AG10803 (cell line): ENCODE results near the gene ZNF398.

Experiments
- DNase-seq: peaks from one replicate; pipeline ENCODE4 v3.0.0; 2010; ENCODE audit warnings: low read depth
- H3K4me3 ChIP-seq: 2 replicates; pipeline ENCODE4 v1.5.1; 2011; ENCODE audit warnings: mild to moderate bottlenecking, low read length, control low read depth
- TF ChIP-seq, protein P1 (sequence below): conservative IDR thresholded peaks from 2 replicates; pipeline ENCODE4 v1.5.1; 2011; ENCODE audit warnings: mild to moderate bottlenecking, low read length, control low read depth, inconsistent platforms

The ZNF398 gene

DNA sequence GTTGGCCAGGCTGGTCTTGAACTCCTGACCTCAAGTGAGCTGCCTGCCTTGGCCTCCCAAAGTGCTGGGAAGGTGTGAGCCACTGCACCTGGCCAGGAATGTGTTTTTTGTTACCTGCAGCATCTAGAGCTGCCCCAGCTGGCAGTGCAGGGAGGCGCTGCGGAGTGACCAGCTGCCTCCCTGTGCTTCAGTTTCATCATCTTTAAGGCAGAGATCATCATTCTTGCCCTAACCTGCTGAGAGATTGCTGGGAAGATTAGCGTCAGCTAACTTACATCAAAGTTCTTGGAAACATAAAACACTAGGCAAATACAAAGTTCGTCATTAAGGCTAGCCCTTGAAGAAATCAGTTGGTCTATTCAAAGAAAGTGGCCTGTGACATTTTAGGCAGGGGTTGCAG is 50.4 kb downstream of the ZNF398 start:
- no peak for DNase-seq
- no peak overlapping the region for H3K4me3 ChIP-seq
- TF ChIP-seq, protein P1, sequence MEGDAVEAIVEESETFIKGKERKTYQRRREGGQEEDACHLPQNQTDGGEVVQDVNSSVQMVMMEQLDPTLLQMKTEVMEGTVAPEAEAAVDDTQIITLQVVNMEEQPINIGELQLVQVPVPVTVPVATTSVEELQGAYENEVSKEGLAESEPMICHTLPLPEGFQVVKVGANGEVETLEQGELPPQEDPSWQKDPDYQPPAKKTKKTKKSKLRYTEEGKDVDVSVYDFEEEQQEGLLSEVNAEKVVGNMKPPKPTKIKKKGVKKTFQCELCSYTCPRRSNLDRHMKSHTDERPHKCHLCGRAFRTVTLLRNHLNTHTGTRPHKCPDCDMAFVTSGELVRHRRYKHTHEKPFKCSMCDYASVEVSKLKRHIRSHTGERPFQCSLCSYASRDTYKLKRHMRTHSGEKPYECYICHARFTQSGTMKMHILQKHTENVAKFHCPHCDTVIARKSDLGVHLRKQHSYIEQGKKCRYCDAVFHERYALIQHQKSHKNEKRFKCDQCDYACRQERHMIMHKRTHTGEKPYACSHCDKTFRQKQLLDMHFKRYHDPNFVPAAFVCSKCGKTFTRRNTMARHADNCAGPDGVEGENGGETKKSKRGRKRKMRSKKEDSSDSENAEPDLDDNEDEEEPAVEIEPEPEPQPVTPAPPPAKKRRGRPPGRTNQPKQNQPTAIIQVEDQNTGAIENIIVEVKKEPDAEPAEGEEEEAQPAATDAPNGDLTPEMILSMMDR = no peak

DNA sequence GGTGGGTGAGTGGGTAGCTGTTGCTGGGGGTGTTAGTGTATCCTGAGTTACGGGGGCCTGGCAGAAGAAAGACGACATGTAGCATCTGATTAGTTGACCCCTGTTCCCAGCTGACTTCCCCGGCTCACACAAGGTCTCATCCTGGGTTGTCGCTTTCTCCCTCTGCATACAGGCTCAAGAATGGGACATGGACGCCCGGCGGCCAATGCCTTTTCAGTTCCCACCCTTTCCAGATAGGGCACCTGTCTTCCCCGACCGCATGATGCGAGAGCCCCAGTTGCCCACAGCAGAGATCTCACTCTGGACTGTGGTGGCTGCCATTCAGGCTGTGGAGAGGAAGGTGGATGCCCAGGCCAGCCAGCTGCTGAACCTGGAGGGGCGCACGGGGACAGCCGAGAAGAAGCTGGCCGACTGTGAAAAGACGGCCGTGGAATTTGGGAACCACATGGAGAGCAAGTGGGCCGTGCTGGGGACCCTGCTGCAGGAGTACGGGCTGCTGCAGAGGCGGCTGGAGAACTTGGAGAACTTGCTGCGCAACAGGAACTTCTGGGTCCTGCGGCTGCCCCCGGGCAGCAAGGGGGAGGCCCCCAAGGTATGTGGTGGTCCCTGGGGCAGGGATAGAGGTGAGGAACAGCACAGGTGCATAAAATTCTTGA is 51.0 kb downstream of the ZNF398 start:
- TF ChIP-seq, protein P1 = no peak
- H3K4me3 ChIP-seq = no peak overlapping the region
- no peak for DNase-seq

DNA sequence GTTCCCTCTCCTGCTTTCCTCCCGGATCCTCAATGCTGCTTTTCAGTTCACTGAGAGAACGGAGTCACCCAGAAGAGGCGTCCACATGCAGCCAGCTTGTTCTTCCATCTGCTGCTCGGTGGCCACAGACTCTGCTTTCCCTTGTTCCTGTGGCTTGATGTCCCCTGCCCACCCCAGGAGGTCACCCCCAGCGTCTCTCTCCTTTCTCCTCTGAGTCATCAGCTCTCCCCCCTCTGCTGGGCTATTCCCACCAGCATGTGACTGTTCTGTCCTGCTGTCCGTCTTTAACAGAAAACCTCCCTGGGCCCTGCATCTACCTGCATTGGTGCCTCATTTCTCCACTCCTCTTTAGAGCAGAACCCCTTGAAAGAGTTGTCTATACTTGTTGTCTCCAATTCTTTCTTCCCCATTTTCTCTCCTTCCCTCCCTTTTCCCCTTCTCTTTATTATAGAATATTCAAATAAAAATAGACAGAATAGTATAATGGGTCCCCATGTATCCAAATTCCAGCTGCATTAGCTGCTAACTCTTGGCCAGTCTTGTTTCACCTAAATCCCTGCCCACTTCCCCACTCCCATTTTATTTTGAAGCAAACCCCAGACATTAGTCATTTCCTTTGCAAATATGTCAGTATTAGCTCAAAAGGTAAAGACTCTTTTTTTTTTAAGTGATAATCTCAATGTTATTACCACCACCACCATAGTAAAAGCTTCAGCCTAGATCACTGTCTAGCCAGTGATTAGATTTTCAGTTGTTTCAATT is 52.2 kb downstream of the ZNF398 start:
- TF ChIP-seq, protein P1 = no peak
- no peak for DNase-seq

DNA sequence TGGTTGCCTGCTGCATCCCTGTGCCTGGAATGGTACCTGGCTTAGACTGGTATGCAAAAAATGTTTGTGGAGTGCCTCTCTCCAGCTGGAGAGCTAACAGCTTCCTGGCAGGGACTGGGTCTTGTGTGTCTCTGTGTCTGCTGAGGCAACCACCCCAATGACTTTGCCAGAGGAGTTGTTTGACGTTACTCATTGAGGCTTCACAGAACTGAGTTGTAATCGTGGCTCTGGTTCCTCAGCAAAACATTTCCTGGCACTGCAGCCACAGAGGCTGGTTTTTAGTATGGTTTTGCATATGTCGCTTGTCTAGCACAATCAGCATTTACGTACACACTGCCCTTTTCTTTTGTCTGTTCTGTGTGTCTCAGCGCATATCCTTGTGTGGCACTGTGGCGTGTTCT is 55.6 kb downstream of the ZNF398 start:
- TF ChIP-seq, protein P1 = no peak
- DNase-seq = peak; percentile 43
- H3K4me3 ChIP-seq = no peak overlapping the region

More for the DNA sequence above, 52.2 kb downstream of the ZNF398 start:
- no peak overlapping the region for H3K4me3 ChIP-seq

DNA sequence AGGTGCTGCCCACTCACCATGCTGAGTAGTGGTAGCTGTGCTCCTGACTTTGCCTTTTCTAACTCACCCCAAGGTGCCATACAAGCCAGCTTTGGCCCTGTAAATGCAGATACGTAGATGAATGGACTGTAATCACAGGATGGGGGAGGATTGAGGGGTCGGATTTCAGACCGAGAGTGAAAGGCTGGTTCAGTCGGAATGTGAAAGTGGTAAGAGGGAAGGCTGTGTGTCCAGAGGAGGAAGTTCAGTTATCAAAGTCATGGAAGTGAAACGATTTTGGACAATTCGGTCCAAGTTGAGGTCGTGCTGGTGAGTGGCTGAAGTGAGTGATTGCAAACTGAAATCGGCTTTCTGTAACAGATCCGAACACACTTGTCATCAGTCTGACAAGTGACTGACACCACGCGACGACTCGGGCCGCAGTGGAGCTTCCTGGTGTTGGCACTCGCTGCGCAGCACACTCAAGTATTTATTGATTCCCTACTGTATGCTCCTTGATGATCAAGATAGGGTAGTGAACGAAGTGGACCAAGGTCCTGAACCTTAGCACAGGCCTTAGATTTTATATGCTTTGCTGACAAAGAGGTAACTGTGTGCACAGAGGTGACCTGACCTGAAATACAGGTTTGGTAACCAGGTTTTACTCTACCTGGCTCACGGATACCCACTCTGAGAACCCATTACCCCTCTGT is 58.6 kb downstream of the ZNF398 start:
- H3K4me3 ChIP-seq = no peak overlapping the region
- no peak for DNase-seq
- TF ChIP-seq, protein P1 = no peak

DNA sequence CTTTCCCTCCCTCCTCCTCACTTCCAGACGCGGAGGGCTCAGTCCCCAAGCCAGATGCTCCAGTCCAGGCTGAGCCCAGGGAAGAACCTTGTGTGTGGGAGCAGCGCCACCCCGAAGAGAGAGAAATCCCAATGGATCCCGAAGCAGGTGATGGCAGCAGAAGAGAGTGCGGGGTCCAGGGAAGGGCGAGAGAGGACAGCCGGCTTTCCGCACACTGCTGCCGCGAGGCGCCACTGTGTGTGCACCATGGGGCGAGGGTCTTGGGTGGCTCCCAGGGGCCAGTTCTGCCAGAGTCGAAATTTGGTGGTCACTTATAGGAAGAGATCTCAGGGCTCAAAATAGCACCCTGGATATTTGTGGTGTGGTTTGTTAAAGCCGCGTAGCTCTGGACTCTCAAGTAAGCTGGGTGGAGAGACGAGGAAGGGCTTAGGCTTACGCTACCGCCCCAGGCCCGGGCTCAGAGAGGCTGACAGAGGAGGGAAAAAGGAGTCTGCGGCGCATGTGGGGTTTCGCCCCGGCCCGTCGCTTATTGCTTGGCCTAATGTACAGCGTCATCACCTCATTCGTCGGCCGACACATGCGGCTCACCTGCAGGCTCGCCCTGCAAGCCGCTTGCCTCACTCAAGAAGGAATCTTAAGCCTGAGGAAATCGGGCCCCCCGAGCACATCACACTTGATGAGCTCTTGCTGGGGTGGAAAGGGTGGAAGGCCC is 60.2 kb downstream of the ZNF398 start:
- TF ChIP-seq, protein P1 = no peak

More for the DNA sequence above, 60.2 kb downstream of the ZNF398 start:
- H3K4me3 ChIP-seq = no peak overlapping the region
- no peak for DNase-seq
